Hindlimb muscle (tissue), 1 donor: ENCODE results near the gene DDX17. TPM values are rescaled to one million over a fixed set of nuclear protein-coding genes. Genes with fewer than 3 reads are reported as not detected.

Source experiments
- DNase-seq: peaks from one replicate; pipeline ENCODE4 v3.0.0-alpha.2; 2013
- polyA plus RNA-seq: library from polyadenylated mRNA; unstranded; fragments of 120-200 nt; gene quantifications from one replicate; pipeline ENCODE4 v1.2.1, GENCODE V29; 2013; ENCODE audit not compliant: insufficient read length

DDX17 gene
- polyA plus RNA-seq, 1 donor = 329 TPM

GRCh38 chr22:38465673-38466490 lies 40.2 kb downstream of the DDX17 start:
- no peak for DNase-seq

GRCh38 chr22:38464992-38465672 lies 41.0 kb downstream of the DDX17 start:
- DNase-seq = no peak

GRCh38 chr22:38462960-38463784 lies 42.9 kb downstream of the DDX17 start:
- DNase-seq = no peak

GRCh38 chr22:38461414-38462081 lies 44.6 kb downstream of the DDX17 start:
- DNase-seq = peak; percentile 86

- DNase-seq = no peak
Observed at GRCh38 chr22:38461057-38461413, 45.1 kb downstream of the DDX17 start.

- DNase-seq = no peak
Observed at GRCh38 chr22:38460426-38460840, 45.7 kb downstream of the DDX17 start.

- DNase-seq = no peak
Observed at GRCh38 chr22:38456841-38457699, 49.0 kb downstream of the DDX17 start.

- no peak for DNase-seq
Observed at GRCh38 chr22:38456272-38456835, 49.8 kb downstream of the DDX17 start.

- DNase-seq = peak; percentile 60
Observed at GRCh38 chr22:38455530-38456271, 50.4 kb downstream of the DDX17 start.

- DNase-seq = no peak
Observed at GRCh38 chr22:38455076-38455529, 51.0 kb downstream of the DDX17 start, which contains the start of gene KCNJ4. KCNJ4 (minus strand) TSS chr22:38455199; CDS start chr22:38428132, 27,067 bp downstream.

GRCh38 chr22:38454353-38455075 lies 51.6 kb downstream of the DDX17 start:
- no peak for DNase-seq

GRCh38 chr22:38453996-38454352 lies 52.1 kb downstream of the DDX17 start:
- no peak for DNase-seq

GRCh38 chr22:38453066-38453672 lies 52.9 kb downstream of the DDX17 start:
- DNase-seq = no peak

- no peak for DNase-seq
Observed at GRCh38 chr22:38452373-38453065, 53.6 kb downstream of the DDX17 start.

- no peak for DNase-seq
Observed at GRCh38 chr22:38451864-38452263, 54.2 kb downstream of the DDX17 start.

GRCh38 chr22:38451404-38451803 lies 54.7 kb downstream of the DDX17 start:
- no peak for DNase-seq

- no peak for DNase-seq
Observed at GRCh38 chr22:38450234-38450797, 55.8 kb downstream of the DDX17 start.

- no peak for DNase-seq
Observed at GRCh38 chr22:38449776-38450175, 56.3 kb downstream of the DDX17 start.
